Renal cortical epithelial cell (primary cell): ENCODE measurements around the gene SLC12A4. TPM values are rescaled to one million over a fixed set of nuclear protein-coding genes. Genes with fewer than 3 reads are reported as not detected.
"Not testable (repeated sequence)": the region's sequence is repeated elsewhere in the genome, so short reads cannot be mapped to it uniquely, and the experiment has no call there.

Experiments
- DNase-seq: peaks from one replicate; pipeline ENCODE4 v3.0.0-alpha.2; 2011; ENCODE audit warnings: low read depth
- total RNA-seq: library from RNA; depleted of rRNA; stranded (reverse); fragments of >200 nt; gene quantifications from 2 replicates; pipeline ENCODE4 v1.2.3, GENCODE V29; 2014

SLC12A4 gene
- total RNA-seq: 42.0 and 104 TPM in 2 replicates

- DNase-seq: peak; percentile 27
Measured at GRCh38 chr16:67968400-67969253, at the start of gene SLC12A4. Gene SLC12A4, minus strand, starts transcription at chr16:67968637. Its CDS starts 84 bp downstream, at chr16:67968553.

GRCh38 chr16:68015681-68016080 lies 47.2 kb upstream of the SLC12A4 start, which contains the start of gene DPEP2NB:
Gene DPEP2NB, minus strand, starts transcription at chr16:68015911. Its CDS starts 141 bp downstream, at chr16:68015770.
- no peak for DNase-seq

- DNase-seq: peak; percentile 48
Measured at GRCh38 chr16:68013440-68013839, 45.0 kb upstream of the SLC12A4 start.

GRCh38 chr16:68009872-68010271 lies 41.4 kb upstream of the SLC12A4 start:
- not testable (repeated sequence) for DNase-seq

- DNase-seq: no peak
Measured at GRCh38 chr16:68009157-68009735, 40.8 kb upstream of the SLC12A4 start.

- DNase-seq: peak; percentile 35
Measured at GRCh38 chr16:68005786-68006286, 37.4 kb upstream of the SLC12A4 start.

GRCh38 chr16:68005211-68005610 lies 36.8 kb upstream of the SLC12A4 start:
- DNase-seq: no peak

GRCh38 chr16:68003031-68003430 lies 34.6 kb upstream of the SLC12A4 start:
- DNase-seq: no peak

- no peak for DNase-seq
Measured at GRCh38 chr16:68000450-68000849, 32.0 kb upstream of the SLC12A4 start.

- no peak for DNase-seq
Measured at GRCh38 chr16:67999985-68000384, 31.5 kb upstream of the SLC12A4 start.

- not testable (repeated sequence) for DNase-seq
Measured at GRCh38 chr16:67998779-67999688, 30.6 kb upstream of the SLC12A4 start, which contains the start of gene DPEP2. Gene DPEP2, minus strand, starts transcription at chr16:67999484. Its CDS starts 6,272 bp downstream, at chr16:67993212.

- not testable (repeated sequence) for DNase-seq
Measured at GRCh38 chr16:67998231-67998778, 29.9 kb upstream of the SLC12A4 start.

- DNase-seq: no peak
Measured at GRCh38 chr16:67996666-67997065, 28.2 kb upstream of the SLC12A4 start.

GRCh38 chr16:67995423-67995822 lies 27.0 kb upstream of the SLC12A4 start:
- no peak for DNase-seq

GRCh38 chr16:67994040-67994408 lies 25.6 kb upstream of the SLC12A4 start:
- not testable (repeated sequence) for DNase-seq

GRCh38 chr16:67993207-67994039 lies 25.0 kb upstream of the SLC12A4 start:
- DNase-seq: peak; percentile 4

- no peak for DNase-seq
Measured at GRCh38 chr16:67992661-67993206, 24.3 kb upstream of the SLC12A4 start.

- DNase-seq: no peak
Measured at GRCh38 chr16:67990018-67990386, 21.6 kb upstream of the SLC12A4 start.

GRCh38 chr16:67989322-67990017 lies 21.0 kb upstream of the SLC12A4 start:
- DNase-seq: no peak

- DNase-seq: no peak
Measured at GRCh38 chr16:67988675-67989074, 20.2 kb upstream of the SLC12A4 start.
